Measurements from ENCODE around the gene CLDN34. TPM values are rescaled to one million over a fixed set of nuclear protein-coding genes. Genes with fewer than 3 reads are reported as not detected.

The CLDN34 gene
- total and polyA plus RNA-seq, 2 donors (not counting 1 experiment from before 2014, with no cell fraction given) = not detected

DNA sequence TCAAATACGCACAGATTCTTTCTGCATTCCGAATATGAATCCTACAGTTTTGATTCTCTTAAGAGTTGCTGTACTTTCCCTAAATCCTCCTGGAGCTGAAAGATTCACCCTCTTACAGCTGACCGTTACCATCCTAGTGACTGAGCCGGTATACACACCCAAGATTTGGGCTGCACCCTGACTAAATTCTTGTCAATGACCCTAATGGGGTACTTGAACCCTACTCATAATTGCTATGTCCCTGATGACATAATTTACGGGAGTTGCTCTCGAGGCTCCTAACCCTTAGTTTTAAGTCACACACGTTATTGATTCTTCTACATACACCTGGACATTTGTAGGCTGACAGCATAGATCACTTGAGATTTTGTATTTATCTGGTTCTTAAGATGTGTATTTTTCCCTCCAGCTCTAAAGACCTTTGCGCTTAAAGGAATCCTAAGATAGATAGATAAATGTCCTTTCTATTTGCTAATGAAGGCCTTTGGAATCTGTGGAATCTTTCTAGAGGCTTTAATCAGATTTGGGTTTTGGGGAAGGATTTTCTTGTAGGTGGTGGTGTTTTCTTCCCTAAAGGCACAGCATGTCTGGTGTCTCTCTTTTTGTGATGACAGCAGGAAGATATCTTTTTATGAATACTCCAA, 37.8 kb downstream of the CLDN34 start:
- no peak for ATAC-seq (ENCODE audit: low read depth)
- Mint-ChIP-seq H3K27me3 (no peaks in the 10 kb centered on the region), H3K4me1 (peaks cover 7% of the 10 kb centered on the region), H3K4me3 (no peak overlapping the region), H3K27ac (no peak overlapping the region), H3K9me3 (ENCODE audit: insufficient read depth) (no peaks in the 10 kb centered on the region)
- CTCF ChIA-PET = no interaction called here
- H3K27me3 ChIP-seq (replicated peaks in 1 of 4; ENCODE audit: control extremely low read depth in 1 of 4, control insufficient read depth in 3 of 4, insufficient read depth in 4 of 4, low read length in 3 of 4) = no peaks in the 10 kb centered on the region
- no peaks in the 10 kb centered on the region for H3K79me2 ChIP-seq (ENCODE audit: control insufficient read depth, insufficient read depth, low read length)
- peaks cover 0 to 3% (median 0%) of the 10 kb centered on the region in 3 donors for H3K9me3 ChIP-seq (ENCODE audit: control extremely low read depth in 1 of 3, control insufficient read depth in 2 of 3, insufficient read depth in 1 of 3, low read length in 2 of 3)
- no peak overlapping the region for H2AFZ ChIP-seq (ENCODE audit: insufficient read depth, low read depth, low read length, poor library complexity, severe bottlenecking)
- H3K4me1 ChIP-seq (ENCODE audit: control insufficient read depth in 2 of 2, insufficient read depth in 2 of 2, low read length in 2 of 2) = no peaks in the 10 kb centered on the region
- no peak overlapping the region for H3K9ac ChIP-seq (ENCODE audit: low read length)
- H3K27ac ChIP-seq (ENCODE audit: low read length in 2 of 2) = no peak overlapping the region
- no peak for DNase-seq
- H4K20me1 ChIP-seq (ENCODE audit: control insufficient read depth, insufficient read depth, low read length, poor library complexity, severe bottlenecking) = no peaks in the 10 kb centered on the region
- H3K4me2 ChIP-seq (replicated peaks; ENCODE audit: low read depth, low read length, poor library complexity, severe bottlenecking) = no peak overlapping the region
- intact Hi-C loops (cut with micrococcal nuclease) = no loop called here
- H3K4me3 ChIP-seq (ENCODE audit: control extremely low read depth in 1 of 5, extremely low read depth in 1 of 5, insufficient read depth in 1 of 5, low read depth in 2 of 5, low read length in 4 of 5) = no peak overlapping the region
- POLR2A ChIA-PET = no interaction called here
- WGBS (ENCODE audit: insufficient coverage) = 100% methylated on average over 2 of the region's 8 CpGs
- TF ChIP-seq, protein P1, sequence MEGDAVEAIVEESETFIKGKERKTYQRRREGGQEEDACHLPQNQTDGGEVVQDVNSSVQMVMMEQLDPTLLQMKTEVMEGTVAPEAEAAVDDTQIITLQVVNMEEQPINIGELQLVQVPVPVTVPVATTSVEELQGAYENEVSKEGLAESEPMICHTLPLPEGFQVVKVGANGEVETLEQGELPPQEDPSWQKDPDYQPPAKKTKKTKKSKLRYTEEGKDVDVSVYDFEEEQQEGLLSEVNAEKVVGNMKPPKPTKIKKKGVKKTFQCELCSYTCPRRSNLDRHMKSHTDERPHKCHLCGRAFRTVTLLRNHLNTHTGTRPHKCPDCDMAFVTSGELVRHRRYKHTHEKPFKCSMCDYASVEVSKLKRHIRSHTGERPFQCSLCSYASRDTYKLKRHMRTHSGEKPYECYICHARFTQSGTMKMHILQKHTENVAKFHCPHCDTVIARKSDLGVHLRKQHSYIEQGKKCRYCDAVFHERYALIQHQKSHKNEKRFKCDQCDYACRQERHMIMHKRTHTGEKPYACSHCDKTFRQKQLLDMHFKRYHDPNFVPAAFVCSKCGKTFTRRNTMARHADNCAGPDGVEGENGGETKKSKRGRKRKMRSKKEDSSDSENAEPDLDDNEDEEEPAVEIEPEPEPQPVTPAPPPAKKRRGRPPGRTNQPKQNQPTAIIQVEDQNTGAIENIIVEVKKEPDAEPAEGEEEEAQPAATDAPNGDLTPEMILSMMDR (IDR thresholded peaks at IDR 0.05) = no peak
- TF ChIP-seq EZH2 (IDR thresholded peaks at IDR 0.05; ENCODE audit: borderline replicate concordance, insufficient read depth, low read depth, low read length, poor library complexity, severe bottlenecking) = no peak
- no peaks in the 10 kb centered on the region for H3K36me3 ChIP-seq (replicated peaks in 1 of 2; ENCODE audit: control extremely low read depth in 1 of 2, control insufficient read depth in 1 of 2, extremely low read depth in 1 of 2, insufficient read depth in 2 of 2, low read length in 1 of 2)

DNA sequence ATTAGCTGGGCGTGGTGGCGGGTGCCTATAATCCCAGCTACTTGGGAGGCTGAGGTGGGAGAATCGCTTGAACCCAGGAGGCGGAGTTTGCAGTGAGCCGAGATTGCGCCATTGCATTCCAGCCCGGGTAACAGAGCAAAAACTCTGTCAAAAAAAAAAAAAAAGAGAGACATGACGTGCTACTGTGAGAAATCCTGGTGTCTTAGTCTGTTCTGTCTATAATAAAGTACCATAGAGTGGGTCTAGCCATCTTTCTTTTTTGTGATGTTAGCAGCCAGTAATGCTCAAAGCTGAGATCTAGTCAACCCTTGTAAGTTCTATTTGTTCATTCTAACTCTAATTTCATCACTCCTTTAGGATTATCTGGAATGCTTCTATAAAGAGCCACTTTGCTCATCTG, 38.9 kb downstream of the CLDN34 start:
- no peak for DNase-seq
- H3K9me3 ChIP-seq (ENCODE audit: control extremely low read depth in 1 of 3, control insufficient read depth in 2 of 3, insufficient read depth in 1 of 3, low read length in 2 of 3) = peaks cover 0 to 3% (median 0%) of the 10 kb centered on the region in 3 donors
- no peak overlapping the region for H3K4me3 ChIP-seq (ENCODE audit: control extremely low read depth in 1 of 5, extremely low read depth in 1 of 5, insufficient read depth in 1 of 5, low read depth in 2 of 5, low read length in 4 of 5)
- ChIA-PET CTCF (interaction anchor here (0.6 to 0.7 kb wide), 2 partner anchors 101 to 1174 kb away, joined by 3 to 4 read pairs; no protein-coding TSS in a partner anchor), POLR2A (no interaction called here)
- peaks cover 9 to 10% of the 10 kb centered on the region in 2 donors for H3K4me1 ChIP-seq (ENCODE audit: control insufficient read depth in 2 of 2, insufficient read depth in 2 of 2, low read length in 2 of 2)
- WGBS (ENCODE audit: insufficient coverage) = no CpG with 5 or more reads among the region's 8 CpGs
- no peak overlapping the region for H3K9ac ChIP-seq (ENCODE audit: low read length)
- H3K4me2 ChIP-seq (replicated peaks; ENCODE audit: low read depth, low read length, poor library complexity, severe bottlenecking) = no peak overlapping the region
- H3K27ac Mint-ChIP-seq = no peak overlapping the region
- no peak overlapping the region for H3K27ac ChIP-seq (ENCODE audit: low read length in 2 of 2)
- TF ChIP-seq EZH2 (IDR thresholded peaks at IDR 0.05; ENCODE audit: borderline replicate concordance, insufficient read depth, low read depth, low read length, poor library complexity, severe bottlenecking) = no peak
- TF ChIP-seq, protein P1 (IDR thresholded peaks at IDR 0.05) = no peak
- H4K20me1 ChIP-seq (ENCODE audit: control insufficient read depth, insufficient read depth, low read length, poor library complexity, severe bottlenecking) = no peaks in the 10 kb centered on the region
- H3K9me3 Mint-ChIP-seq (ENCODE audit: insufficient read depth) = no peaks in the 10 kb centered on the region
- ATAC-seq (ENCODE audit: low read depth) = no peak
- H3K4me1 Mint-ChIP-seq = peaks cover 16% of the 10 kb centered on the region
- no peak overlapping the region for H3K4me3 Mint-ChIP-seq
- no peaks in the 10 kb centered on the region for H3K27me3 ChIP-seq (replicated peaks in 1 of 4; ENCODE audit: control extremely low read depth in 1 of 4, control insufficient read depth in 3 of 4, insufficient read depth in 4 of 4, low read length in 3 of 4)
- H2AFZ ChIP-seq (ENCODE audit: insufficient read depth, low read depth, low read length, poor library complexity, severe bottlenecking) = no peak overlapping the region
- no peaks in the 10 kb centered on the region for H3K27me3 Mint-ChIP-seq
- no peaks in the 10 kb centered on the region for H3K36me3 ChIP-seq (replicated peaks in 1 of 2; ENCODE audit: control extremely low read depth in 1 of 2, control insufficient read depth in 1 of 2, extremely low read depth in 1 of 2, insufficient read depth in 2 of 2, low read length in 1 of 2)
- intact Hi-C loops (cut with micrococcal nuclease) = no loop called here
- no peaks in the 10 kb centered on the region for H3K79me2 ChIP-seq (ENCODE audit: control insufficient read depth, insufficient read depth, low read length)
